ENCODE data around the gene DISC1. TPM values are rescaled to one million over a fixed set of nuclear protein-coding genes. Genes with fewer than 3 reads are reported as not detected.
A peak's percentile ranks its signal among the peaks of the same experiment; 100 is the strongest.

Gene DISC1
- total RNA-seq, 1 experiment from 2014 or later, result 13.5 TPM

- H3K4me3 Mint-ChIP-seq (ENCODE audit: unreplicated experiment), result peak overlapping the region; percentile 79
- ChIA-PET CTCF (no interaction called here), POLR2A (no interaction called here)
- H3K4me1 Mint-ChIP-seq (ENCODE audit: low read depth, unreplicated experiment), result peaks cover 10% of the 10 kb centered on the region
- DNase-seq, result no peak
- peaks cover 4% of the 10 kb centered on the region for H3K36me3 Mint-ChIP-seq (ENCODE audit: insufficient read depth, unreplicated experiment)
- peak in 1 of 2 experiments; percentile 4 for TF ChIP-seq CTCF (IDR thresholded peaks at IDR 0.05; ENCODE audit: insufficient read depth in 1 of 2, low read depth in 1 of 2, low read length in 1 of 2, severe bottlenecking in 1 of 2, unreplicated experiment in 1 of 2)
- no peaks in the 10 kb centered on the region for H3K9me3 ChIP-seq
- H3K4me3 ChIP-seq (ENCODE audit: low read depth, low read length), result no peak overlapping the region
- intact Hi-C loops (cut with micrococcal nuclease; ENCODE audit: unreplicated experiment), result loop anchor here (1.0 kb wide), 1 partner anchor 54 kb away; no protein-coding TSS in a partner anchor
- H3K9me3 Mint-ChIP-seq (ENCODE audit: unreplicated experiment), result no peaks in the 10 kb centered on the region
- H3K36me3 ChIP-seq (ENCODE audit: control insufficient read depth, insufficient read depth, low read length), result no peaks in the 10 kb centered on the region
- BruUV-seq (replicated peaks), result no TSS peak
- H3K4me1 ChIP-seq, result no peaks in the 10 kb centered on the region
- no peaks in the 10 kb centered on the region for H3K27me3 ChIP-seq (replicated peaks; ENCODE audit: control insufficient read depth, insufficient read depth, low read length)
- no peak overlapping the region for H3K27ac Mint-ChIP-seq (ENCODE audit: unreplicated experiment)
- H3K27me3 Mint-ChIP-seq (ENCODE audit: insufficient read depth, unreplicated experiment), result no peaks in the 10 kb centered on the region
These were observed 22.3 kb upstream of the DISC1 start for GRCh38 chr1:231604276-231604621.

- no TSS peak for BruUV-seq (replicated peaks)
- peaks cover 4% of the 10 kb centered on the region for H3K36me3 Mint-ChIP-seq (ENCODE audit: insufficient read depth, unreplicated experiment)
- Histone ChIP-seq H3K4me1 (no peaks in the 10 kb centered on the region), H3K9me3 (no peaks in the 10 kb centered on the region), H3K36me3 (ENCODE audit: control insufficient read depth, insufficient read depth, low read length) (no peaks in the 10 kb centered on the region), H3K4me3 (ENCODE audit: low read depth, low read length) (no peak overlapping the region), H3K27me3 (replicated peaks; ENCODE audit: control insufficient read depth, insufficient read depth, low read length) (no peaks in the 10 kb centered on the region)
- peaks cover 10% of the 10 kb centered on the region for H3K4me1 Mint-ChIP-seq (ENCODE audit: low read depth, unreplicated experiment)
- H3K27ac Mint-ChIP-seq (ENCODE audit: unreplicated experiment), result no peak overlapping the region
- no peak overlapping the region for H3K4me3 Mint-ChIP-seq (ENCODE audit: unreplicated experiment)
- H3K27me3 Mint-ChIP-seq (ENCODE audit: insufficient read depth, unreplicated experiment), result no peaks in the 10 kb centered on the region
- POLR2A ChIA-PET, result no interaction called here
- H3K9me3 Mint-ChIP-seq (ENCODE audit: unreplicated experiment), result peaks cover 10% of the 10 kb centered on the region
- intact Hi-C loops (cut with micrococcal nuclease; ENCODE audit: unreplicated experiment), result no loop called here
- no peak for TF ChIP-seq CTCF (IDR thresholded peaks at IDR 0.05; ENCODE audit: insufficient read depth in 1 of 2, low read depth in 1 of 2, low read length in 1 of 2, severe bottlenecking in 1 of 2, unreplicated experiment in 1 of 2)
- DNase-seq, result no peak
- CTCF ChIA-PET, result interaction anchor here (0.9 kb wide), 1 partner anchor 21 kb away, joined by 3 read pairs; no protein-coding TSS in a partner anchor
These were observed 21.2 kb upstream of the DISC1 start for GRCh38 chr1:231605149-231606100.

- intact Hi-C loops (cut with micrococcal nuclease; ENCODE audit: unreplicated experiment), result no loop called here
- Mint-ChIP-seq H3K36me3 (ENCODE audit: insufficient read depth, unreplicated experiment) (peaks cover 4% of the 10 kb centered on the region), H3K27me3 (ENCODE audit: insufficient read depth, unreplicated experiment) (peaks cover 11% of the 10 kb centered on the region), H3K9me3 (ENCODE audit: unreplicated experiment) (peaks cover 10% of the 10 kb centered on the region), H3K4me3 (ENCODE audit: unreplicated experiment) (no peak overlapping the region), H3K27ac (ENCODE audit: unreplicated experiment) (no peak overlapping the region), H3K4me1 (ENCODE audit: low read depth, unreplicated experiment) (peaks cover 10% of the 10 kb centered on the region)
- Histone ChIP-seq H3K9me3 (no peaks in the 10 kb centered on the region), H3K27me3 (replicated peaks; ENCODE audit: control insufficient read depth, insufficient read depth, low read length) (no peaks in the 10 kb centered on the region), H3K4me1 (no peaks in the 10 kb centered on the region), H3K4me3 (ENCODE audit: low read depth, low read length) (no peak overlapping the region), H3K36me3 (ENCODE audit: control insufficient read depth, insufficient read depth, low read length) (no peaks in the 10 kb centered on the region)
- ChIA-PET POLR2A (no interaction called here), CTCF (interaction anchor here (0.9 kb wide), 1 partner anchor 23 kb away, joined by 3 read pairs; no protein-coding TSS in a partner anchor)
- no peak for TF ChIP-seq CTCF (IDR thresholded peaks at IDR 0.05; ENCODE audit: insufficient read depth in 1 of 2, low read depth in 1 of 2, low read length in 1 of 2, severe bottlenecking in 1 of 2, unreplicated experiment in 1 of 2)
- DNase-seq, result no peak
- no TSS peak for BruUV-seq (replicated peaks)
These were observed 19.9 kb upstream of the DISC1 start for GRCh38 chr1:231606712-231607111.

All from Caco-2 (cell line).